Cardiac fibroblast (primary cell): Measurements from ENCODE around the gene PLAGL2.
A peak's percentile ranks its signal among the peaks of the same experiment; 100 is the strongest.

Experiments
- DNase-seq, 2 donors: peaks; one replicate each; pipeline versions ENCODE4 v3.0.0 to v3.0.0-alpha.2; 2010; ENCODE audit warnings: low read depth in 2 of 2
- H3K4me3 ChIP-seq, 2 donors: replicated peaks in 1 of 2; 1 replicate in 1 of 2; 2 replicates in 1 of 2; pipeline ENCODE4 v1.5.1; 2011; ENCODE audit warnings: low read depth in 2 of 2, low read length in 2 of 2, mild to moderate bottlenecking in 2 of 2, moderate library complexity in 1 of 2
- TF ChIP-seq, protein P1 (sequence below): IDR thresholded peaks from one replicate; pipeline ENCODE4 v1.5.1; 2011; ENCODE audit warnings: low read depth, mild to moderate bottlenecking, low read length, inconsistent platforms

Gene PLAGL2

DNA sequence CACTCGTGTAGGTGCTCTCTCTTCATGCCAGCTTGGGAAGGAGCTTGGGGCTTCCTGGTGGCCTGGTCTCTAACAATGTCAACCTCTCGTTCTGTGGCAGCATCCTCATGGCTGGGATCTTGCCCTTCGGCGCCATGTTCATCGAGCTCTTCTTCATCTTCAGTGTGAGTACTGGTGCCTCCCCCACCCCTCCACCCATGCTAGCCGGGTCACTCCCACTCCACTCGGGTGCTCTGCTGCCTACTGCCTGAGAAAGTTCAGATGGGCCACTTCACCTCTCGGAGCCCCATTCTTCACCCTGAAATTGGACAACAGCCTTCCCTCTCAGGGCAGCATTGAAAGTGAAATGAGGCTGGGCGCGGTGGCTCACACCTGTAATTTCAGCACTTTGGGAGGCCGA is 49.2 kb downstream of the PLAGL2 start:
- no peak for DNase-seq
- H3K4me3 ChIP-seq: no peak overlapping the region
- TF ChIP-seq, protein P1, sequence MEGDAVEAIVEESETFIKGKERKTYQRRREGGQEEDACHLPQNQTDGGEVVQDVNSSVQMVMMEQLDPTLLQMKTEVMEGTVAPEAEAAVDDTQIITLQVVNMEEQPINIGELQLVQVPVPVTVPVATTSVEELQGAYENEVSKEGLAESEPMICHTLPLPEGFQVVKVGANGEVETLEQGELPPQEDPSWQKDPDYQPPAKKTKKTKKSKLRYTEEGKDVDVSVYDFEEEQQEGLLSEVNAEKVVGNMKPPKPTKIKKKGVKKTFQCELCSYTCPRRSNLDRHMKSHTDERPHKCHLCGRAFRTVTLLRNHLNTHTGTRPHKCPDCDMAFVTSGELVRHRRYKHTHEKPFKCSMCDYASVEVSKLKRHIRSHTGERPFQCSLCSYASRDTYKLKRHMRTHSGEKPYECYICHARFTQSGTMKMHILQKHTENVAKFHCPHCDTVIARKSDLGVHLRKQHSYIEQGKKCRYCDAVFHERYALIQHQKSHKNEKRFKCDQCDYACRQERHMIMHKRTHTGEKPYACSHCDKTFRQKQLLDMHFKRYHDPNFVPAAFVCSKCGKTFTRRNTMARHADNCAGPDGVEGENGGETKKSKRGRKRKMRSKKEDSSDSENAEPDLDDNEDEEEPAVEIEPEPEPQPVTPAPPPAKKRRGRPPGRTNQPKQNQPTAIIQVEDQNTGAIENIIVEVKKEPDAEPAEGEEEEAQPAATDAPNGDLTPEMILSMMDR: no peak

GRCh38 chr20:32157611-32158010 is 49.9 kb downstream of the PLAGL2 start:
- no peak for DNase-seq
- TF ChIP-seq, protein P1: no peak

DNA sequence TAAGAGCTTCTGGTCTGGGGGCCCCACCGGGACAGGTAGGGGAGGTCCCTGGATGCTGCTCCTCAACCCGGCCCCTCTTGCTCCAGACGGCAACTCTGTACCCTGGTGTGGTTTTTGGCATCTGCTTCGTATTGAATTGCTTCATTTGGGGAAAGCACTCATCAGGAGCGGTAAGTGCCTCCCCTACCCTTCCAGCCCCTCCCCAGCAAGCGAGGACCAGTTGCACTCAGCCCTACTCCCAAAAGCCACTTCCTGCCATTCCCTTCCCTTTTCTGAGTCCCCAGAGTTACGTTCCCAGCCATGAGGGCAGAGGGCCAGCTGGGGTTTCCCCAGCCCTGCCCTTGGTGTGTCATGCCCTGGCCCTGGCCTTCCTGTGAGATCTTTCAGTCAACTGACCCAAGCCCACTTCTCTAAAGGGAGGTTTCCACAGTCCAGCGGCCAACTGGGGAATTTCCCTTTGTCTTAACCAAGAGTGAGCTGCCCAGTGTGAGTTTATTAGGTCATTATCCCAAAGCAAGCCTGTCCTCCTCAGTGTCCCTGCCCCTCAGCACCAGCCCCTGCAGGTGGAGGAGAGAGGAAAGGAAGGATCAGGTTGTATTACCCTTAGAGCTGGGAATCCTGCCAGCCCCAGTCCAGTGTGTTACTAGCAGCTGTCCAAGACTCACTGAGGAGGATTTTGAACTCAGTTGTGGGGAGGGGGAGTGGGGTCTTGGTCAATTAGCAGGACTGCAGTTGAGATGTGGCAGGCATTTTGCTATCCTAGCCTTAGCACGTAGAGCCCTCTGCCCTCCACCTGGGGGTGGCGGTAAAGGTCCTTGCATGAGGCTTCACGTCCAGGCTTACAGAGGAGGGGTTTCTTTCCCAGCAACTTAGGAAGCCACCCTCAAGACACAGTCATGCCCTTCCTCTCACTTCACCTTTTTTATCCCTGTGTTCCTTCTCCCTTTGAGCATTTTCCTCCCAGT is 52.2 kb downstream of the PLAGL2 start:
- TF ChIP-seq, protein P1: no peak
- H3K4me3 ChIP-seq: no peak overlapping the region
- peak; percentile 93 to 97 for DNase-seq

More at GRCh38 chr20:32157611-32158010, 49.9 kb downstream of the PLAGL2 start:
- H3K4me3 ChIP-seq: no peak overlapping the region

DNA sequence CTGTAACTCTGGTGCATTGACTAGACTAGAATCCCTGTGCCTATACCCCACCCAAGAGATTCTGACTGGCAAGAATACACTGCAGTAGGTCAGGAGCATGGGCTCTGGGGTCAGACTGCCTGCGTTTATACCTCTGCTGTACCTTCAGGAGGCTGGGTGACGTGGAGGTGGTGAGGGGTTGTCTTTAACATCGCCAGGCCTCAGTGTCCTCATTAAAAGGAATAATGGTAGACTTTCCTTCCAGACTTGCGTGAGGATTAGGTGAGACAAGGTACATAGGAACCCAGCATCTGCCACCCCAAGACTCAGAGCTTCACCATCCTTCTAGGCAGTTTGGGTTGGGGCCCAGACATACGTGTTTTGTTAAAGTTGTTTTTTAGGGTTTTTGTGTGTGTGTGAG is 53.8 kb downstream of the PLAGL2 start:
- TF ChIP-seq, protein P1: no peak
- DNase-seq: no peak

DNA sequence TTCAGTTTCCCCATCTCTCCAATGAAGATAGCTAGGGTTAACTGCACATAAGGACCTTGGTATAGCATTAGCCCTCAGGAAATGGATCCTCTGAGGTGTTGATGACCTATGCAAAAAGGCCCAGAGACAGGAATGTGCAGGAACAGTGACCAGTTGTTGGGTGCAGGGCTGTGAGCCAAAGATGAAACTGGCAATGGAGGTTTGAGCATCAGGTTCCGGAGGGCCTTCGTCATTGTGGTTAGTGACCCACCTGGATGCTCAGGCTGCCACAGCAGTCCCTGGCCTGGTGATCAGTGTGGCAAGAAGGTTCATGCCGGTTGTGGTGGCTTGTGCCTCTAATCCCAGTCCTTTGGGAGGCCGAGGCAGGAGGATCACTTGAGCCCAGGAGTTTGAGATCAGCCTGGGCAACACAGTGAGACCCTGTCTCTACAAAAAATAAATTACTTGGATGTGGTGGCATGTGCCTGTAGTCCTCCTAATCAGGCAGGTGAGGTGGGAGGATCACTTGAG is 54.3 kb downstream of the PLAGL2 start:
- TF ChIP-seq, protein P1: no peak
- no peak for DNase-seq
- H3K4me3 ChIP-seq: no peak overlapping the region

More for the DNA sequence above, 53.8 kb downstream of the PLAGL2 start:
- no peak overlapping the region for H3K4me3 ChIP-seq

GRCh38 chr20:32152421-32153155 is 55.0 kb downstream of the PLAGL2 start:
- H3K4me3 ChIP-seq: no peak overlapping the region
- TF ChIP-seq, protein P1: no peak
- DNase-seq: peak; percentile 21 to 38
